ENCODE data around the gene BACE2. TPM values are rescaled to one million over a fixed set of nuclear protein-coding genes. Genes with fewer than 3 reads are reported as not detected.

BACE2 gene
- total RNA-seq, 1 experiment from 2014 or later: 502 TPM

- DNase-seq (ENCODE audit: low read depth, low spot score): no peak
- in situ Hi-C loops (cut with HindIII; ENCODE audit: low pct_unique_long_range_greater_than_20kb, low sequenced_read_pairs): no loop called here
Observed at GRCh38 chr21:41143596-41144325, 24.2 kb upstream of the BACE2 start.

GRCh38 chr21:41147096-41147978, 20.6 kb upstream of the BACE2 start:
- in situ Hi-C loops (cut with HindIII; ENCODE audit: low pct_unique_long_range_greater_than_20kb, low sequenced_read_pairs): no loop called here
- no peak for DNase-seq (ENCODE audit: low read depth, low spot score)

- in situ Hi-C loops (cut with HindIII; ENCODE audit: low pct_unique_long_range_greater_than_20kb, low sequenced_read_pairs): no loop called here
- DNase-seq (ENCODE audit: low read depth, low spot score): peak; percentile 64
Observed at GRCh38 chr21:41147979-41148355, 20.0 kb upstream of the BACE2 start.

GRCh38 chr21:41148798-41149197, 19.2 kb upstream of the BACE2 start:
- DNase-seq (ENCODE audit: low read depth, low spot score): no peak
- in situ Hi-C loops (cut with HindIII; ENCODE audit: low pct_unique_long_range_greater_than_20kb, low sequenced_read_pairs): no loop called here

- in situ Hi-C loops (cut with HindIII; ENCODE audit: low pct_unique_long_range_greater_than_20kb, low sequenced_read_pairs): no loop called here
- no peak for DNase-seq (ENCODE audit: low read depth, low spot score)
Observed at GRCh38 chr21:41149199-41149598, 18.8 kb upstream of the BACE2 start.

- no peak for DNase-seq (ENCODE audit: low read depth, low spot score)
- in situ Hi-C loops (cut with HindIII; ENCODE audit: low pct_unique_long_range_greater_than_20kb, low sequenced_read_pairs): no loop called here
Observed at GRCh38 chr21:41152147-41152546, 15.8 kb upstream of the BACE2 start.

- in situ Hi-C loops (cut with HindIII; ENCODE audit: low pct_unique_long_range_greater_than_20kb, low sequenced_read_pairs): no loop called here
- no peak for DNase-seq (ENCODE audit: low read depth, low spot score)
Observed at GRCh38 chr21:41153443-41153842, 14.5 kb upstream of the BACE2 start.

- in situ Hi-C loops (cut with HindIII; ENCODE audit: low pct_unique_long_range_greater_than_20kb, low sequenced_read_pairs): no loop called here
- DNase-seq (ENCODE audit: low read depth, low spot score): no peak
Observed at GRCh38 chr21:41156142-41156541, 11.8 kb upstream of the BACE2 start.

GRCh38 chr21:41158026-41158425, 9.9 kb upstream of the BACE2 start:
- no peak for DNase-seq (ENCODE audit: low read depth, low spot score)
- in situ Hi-C loops (cut with HindIII; ENCODE audit: low pct_unique_long_range_greater_than_20kb, low sequenced_read_pairs): no loop called here

- in situ Hi-C loops (cut with HindIII; ENCODE audit: low pct_unique_long_range_greater_than_20kb, low sequenced_read_pairs): no loop called here
- no peak for DNase-seq (ENCODE audit: low read depth, low spot score)
Observed at GRCh38 chr21:41160036-41160435, 7.9 kb upstream of the BACE2 start.

GRCh38 chr21:41161428-41161827, 6.5 kb upstream of the BACE2 start:
- peak; percentile 20 for DNase-seq (ENCODE audit: low read depth, low spot score)
- in situ Hi-C loops (cut with HindIII; ENCODE audit: low pct_unique_long_range_greater_than_20kb, low sequenced_read_pairs): no loop called here

- DNase-seq (ENCODE audit: low read depth, low spot score): no peak
- in situ Hi-C loops (cut with HindIII; ENCODE audit: low pct_unique_long_range_greater_than_20kb, low sequenced_read_pairs): no loop called here
Observed at GRCh38 chr21:41162096-41162495, 5.9 kb upstream of the BACE2 start.

GRCh38 chr21:41163091-41163490, 4.9 kb upstream of the BACE2 start:
- in situ Hi-C loops (cut with HindIII; ENCODE audit: low pct_unique_long_range_greater_than_20kb, low sequenced_read_pairs): no loop called here
- no peak for DNase-seq (ENCODE audit: low read depth, low spot score)

- in situ Hi-C loops (cut with HindIII; ENCODE audit: low pct_unique_long_range_greater_than_20kb, low sequenced_read_pairs): no loop called here
- DNase-seq (ENCODE audit: low read depth, low spot score): no peak
Observed at GRCh38 chr21:41164052-41164451, 3.9 kb upstream of the BACE2 start.

GRCh38 chr21:41164981-41165655, 2.8 kb upstream of the BACE2 start:
- in situ Hi-C loops (cut with HindIII; ENCODE audit: low pct_unique_long_range_greater_than_20kb, low sequenced_read_pairs): no loop called here
- DNase-seq (ENCODE audit: low read depth, low spot score): no peak

GRCh38 chr21:41166884-41167283, 1.1 kb upstream of the BACE2 start:
- in situ Hi-C loops (cut with HindIII; ENCODE audit: low pct_unique_long_range_greater_than_20kb, low sequenced_read_pairs): no loop called here
- DNase-seq (ENCODE audit: low read depth, low spot score): peak; percentile 32

- in situ Hi-C loops (cut with HindIII; ENCODE audit: low pct_unique_long_range_greater_than_20kb, low sequenced_read_pairs): no loop called here
Observed at GRCh38 chr21:41168391-41169257, 664 bp downstream of the BACE2 start.

GRCh38 chr21:41169258-41169576, 1.3 kb downstream of the BACE2 start:
- in situ Hi-C loops (cut with HindIII; ENCODE audit: low pct_unique_long_range_greater_than_20kb, low sequenced_read_pairs): no loop called here
- DNase-seq (ENCODE audit: low read depth, low spot score): no peak

More at GRCh38 chr21:41168391-41169257, 664 bp downstream of the BACE2 start:
- DNase-seq (ENCODE audit: low read depth, low spot score): peak; percentile 89
